Measurements from ENCODE around the gene TEX2. TPM values are rescaled to one million over a fixed set of nuclear protein-coding genes. Genes with fewer than 3 reads are reported as not detected.

Gene TEX2
- total and polyA plus RNA-seq, 2 of the 13 experiments (the other 11 are each of a cell fraction or from before 2014, with no cell fraction given): 21.4 to 37.7 TPM

GRCh38 chr17:64130559-64131001 lies 132.5 kb downstream of the TEX2 start (continued):
- no peak for TF ChIP-seq ZNF609 (CRISPR knock-in tag; IDR thresholded peaks at IDR 0.05; ENCODE audit: borderline replicate concordance)
- TF ChIP-seq HOXA5 (CRISPR knock-in tag; IDR thresholded peaks at IDR 0.05): 0 out of 2 replicates have a peak, but pooled peaks have one; percentile 2
- TF ChIP-seq ZNF619 (CRISPR knock-in tag; IDR thresholded peaks at IDR 0.05): no peak
- no peak for TF ChIP-seq MXD4 (CRISPR knock-in tag; IDR thresholded peaks at IDR 0.05)
- TF ChIP-seq ZNF256 (CRISPR knock-in tag; conservative IDR thresholded peaks at IDR 0.05): 0 out of 2 replicates have a peak, but pooled peaks have one; percentile 13
- 0 out of 2 replicates have a peak, but pooled peaks have one; percentile 5 for TF ChIP-seq THAP8 (CRISPR knock-in tag; IDR thresholded peaks at IDR 0.05; ENCODE audit: borderline replicate concordance)
- peak; percentile 9 for TF ChIP-seq IKZF4 (CRISPR knock-in tag; IDR thresholded peaks at IDR 0.05; ENCODE audit: borderline replicate concordance, low read depth, not compliant biosample characterization)
- peak; percentile 1; the same call in 1 of the 2 replicates for TF ChIP-seq ERF (CRISPR knock-in tag; IDR thresholded peaks at IDR 0.05)
- no peak for TF ChIP-seq POLR2AphosphoS2 (IDR thresholded peaks at IDR 0.05; ENCODE audit: low read depth, low read length)
- TF ChIP-seq ZNF720 (CRISPR knock-in tag; IDR thresholded peaks at IDR 0.05): no peak
- TF ChIP-seq ZNF740 (CRISPR knock-in tag; IDR thresholded peaks at IDR 0.05): no peak
- TF ChIP-seq FOXO4 (CRISPR knock-in tag; conservative IDR thresholded peaks at IDR 0.05): 0 out of 2 replicates have a peak, but pooled peaks have one; percentile 65
- TF ChIP-seq ZBTB38 (CRISPR knock-in tag; IDR thresholded peaks at IDR 0.05): peak; percentile 43; the same call in 1 of the 2 replicates

Measured in HepG2 (cell line).